OCI-LY7 (cell line): ENCODE measurements around the gene C2CD4C.

Source experiments
- EZH2phosphoT487 ChIP-seq: fragments of 200-600 bp; sonication (generic); IDR thresholded peaks from 2 replicates; pipeline ENCODE4 v1.6.1; 2018; ENCODE audit warnings: low read depth, borderline replicate concordance, mild to moderate bottlenecking, mixed run types, antibody characterized with exemption, low read length, moderate library complexity, mixed read lengths
- TF ChIP-seq, protein P1 (sequence below): fragments of 200-600 bp; sonication (generic); conservative IDR thresholded peaks from 2 replicates; pipeline ENCODE4 v1.5.1; 2014; ENCODE audit warnings: mild to moderate bottlenecking, antibody characterized with exemption, low read length, moderate library complexity, mixed read lengths

- TF ChIP-seq EZH2phosphoT487 = no peak
- TF ChIP-seq, protein P1, sequence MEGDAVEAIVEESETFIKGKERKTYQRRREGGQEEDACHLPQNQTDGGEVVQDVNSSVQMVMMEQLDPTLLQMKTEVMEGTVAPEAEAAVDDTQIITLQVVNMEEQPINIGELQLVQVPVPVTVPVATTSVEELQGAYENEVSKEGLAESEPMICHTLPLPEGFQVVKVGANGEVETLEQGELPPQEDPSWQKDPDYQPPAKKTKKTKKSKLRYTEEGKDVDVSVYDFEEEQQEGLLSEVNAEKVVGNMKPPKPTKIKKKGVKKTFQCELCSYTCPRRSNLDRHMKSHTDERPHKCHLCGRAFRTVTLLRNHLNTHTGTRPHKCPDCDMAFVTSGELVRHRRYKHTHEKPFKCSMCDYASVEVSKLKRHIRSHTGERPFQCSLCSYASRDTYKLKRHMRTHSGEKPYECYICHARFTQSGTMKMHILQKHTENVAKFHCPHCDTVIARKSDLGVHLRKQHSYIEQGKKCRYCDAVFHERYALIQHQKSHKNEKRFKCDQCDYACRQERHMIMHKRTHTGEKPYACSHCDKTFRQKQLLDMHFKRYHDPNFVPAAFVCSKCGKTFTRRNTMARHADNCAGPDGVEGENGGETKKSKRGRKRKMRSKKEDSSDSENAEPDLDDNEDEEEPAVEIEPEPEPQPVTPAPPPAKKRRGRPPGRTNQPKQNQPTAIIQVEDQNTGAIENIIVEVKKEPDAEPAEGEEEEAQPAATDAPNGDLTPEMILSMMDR = no peak
Observed at GRCh38 chr19:362154-362553, 46.8 kb downstream of the C2CD4C start.
